ENCODE measurements around the gene ATM.
"Not testable (repeated sequence)": the region's sequence is repeated elsewhere in the genome, so short reads cannot be mapped to it uniquely, and the experiment has no call there.

ATM gene

DNA sequence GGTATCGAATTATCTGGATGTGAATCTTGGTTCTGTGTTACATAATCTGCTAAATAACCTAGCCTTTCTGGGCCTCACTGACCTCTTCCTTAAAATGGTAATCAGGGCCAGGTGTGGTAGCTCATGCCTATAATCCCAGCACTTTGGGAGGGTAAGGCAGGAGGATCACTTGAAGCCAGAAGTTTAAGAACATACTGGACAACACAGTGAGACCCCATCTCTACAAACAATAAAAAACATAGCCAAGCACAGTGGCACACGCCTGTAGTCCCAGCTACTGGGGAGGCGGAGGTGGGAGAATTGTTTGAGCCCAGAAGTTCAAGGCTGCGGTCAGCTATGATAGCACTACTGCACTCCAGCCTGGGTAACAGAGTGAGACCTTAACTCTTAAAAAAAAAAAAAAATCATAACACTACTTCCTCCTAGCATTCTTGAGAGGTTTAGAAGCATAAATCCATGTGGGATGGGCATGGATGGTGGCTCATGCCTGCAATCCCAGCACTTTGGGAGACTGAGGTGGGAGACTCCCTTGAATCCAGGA is 171.9 kb downstream of the ATM start:
- no peak for DNase-seq

DNA sequence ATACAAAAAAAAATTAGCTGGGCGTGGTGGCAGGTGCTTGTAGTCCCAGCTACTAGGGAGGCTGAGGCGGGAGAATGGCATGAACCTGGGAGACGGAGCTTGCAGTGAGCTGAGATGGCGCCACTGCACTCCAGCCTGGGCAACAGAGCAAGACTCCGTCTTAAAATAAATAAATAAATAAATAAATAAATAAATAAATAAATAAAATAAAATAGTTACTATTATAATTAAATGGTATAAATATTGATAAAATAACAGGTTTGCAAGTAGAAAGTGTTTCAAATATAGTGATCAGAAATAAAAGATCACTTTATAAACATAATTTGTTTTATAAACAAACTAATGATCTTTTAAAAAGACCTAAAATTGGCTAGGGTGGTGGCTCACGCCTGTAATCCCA is 173.8 kb downstream of the ATM start:
- not testable (repeated sequence) for DNase-seq

DNA sequence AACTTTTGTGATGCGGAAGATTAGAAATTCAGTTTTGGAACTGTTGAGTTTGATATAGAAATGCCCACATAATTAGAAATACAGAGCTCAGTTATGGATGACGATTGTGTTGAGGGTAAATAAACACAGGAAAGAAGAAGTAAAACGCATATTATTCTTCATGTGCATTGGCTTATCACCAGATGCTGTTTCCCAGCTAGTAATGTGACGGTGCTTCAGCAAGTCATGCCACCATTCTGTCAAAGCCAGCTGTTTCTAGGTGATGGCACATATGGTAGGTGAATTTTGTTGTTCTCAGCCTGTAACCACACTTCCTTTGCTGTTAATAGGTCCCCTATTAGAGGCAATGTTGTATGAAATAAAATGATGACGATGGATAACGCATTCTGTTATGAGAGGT is 175.6 kb downstream of the ATM start:
- no peak for DNase-seq

DNA sequence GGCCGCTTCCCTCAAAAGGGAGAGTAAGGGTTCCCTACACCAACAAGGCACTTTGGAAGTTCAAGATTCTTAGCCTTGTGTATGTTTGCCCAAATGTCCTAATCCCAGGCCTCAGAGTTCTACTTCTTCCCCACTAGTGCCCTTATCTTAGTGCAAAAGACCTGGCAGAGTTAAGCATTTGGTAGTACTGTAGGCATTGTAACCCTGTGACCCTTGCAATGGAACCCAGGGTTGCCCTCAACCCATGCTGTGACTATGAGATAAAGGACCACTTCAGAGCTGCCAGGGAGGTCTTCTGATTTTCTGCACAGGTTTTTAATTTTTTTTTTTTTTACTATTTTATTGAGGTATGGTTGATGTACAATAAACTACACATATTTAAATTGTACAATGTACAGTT is 179.4 kb downstream of the ATM start:
- no peak for DNase-seq

DNA sequence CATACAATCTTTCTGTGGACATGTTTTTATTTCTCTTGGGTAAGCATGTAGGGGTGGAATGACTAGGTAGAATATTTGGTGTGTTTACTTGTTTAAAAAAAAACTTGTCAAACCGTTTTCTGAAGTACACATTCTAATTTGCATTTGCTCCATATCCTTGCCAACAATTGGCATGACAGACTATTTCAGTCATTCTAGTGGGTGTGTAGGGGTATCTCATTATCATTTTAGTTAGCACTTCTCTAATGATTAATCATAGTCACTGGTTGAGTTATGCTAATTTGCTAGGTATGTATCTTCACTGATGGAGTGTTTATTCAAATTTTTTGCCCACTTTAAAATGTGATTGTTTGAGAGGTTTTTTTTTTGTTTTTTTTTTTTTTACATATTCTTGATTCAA is 180.2 kb downstream of the ATM start:
- no peak for DNase-seq

DNA sequence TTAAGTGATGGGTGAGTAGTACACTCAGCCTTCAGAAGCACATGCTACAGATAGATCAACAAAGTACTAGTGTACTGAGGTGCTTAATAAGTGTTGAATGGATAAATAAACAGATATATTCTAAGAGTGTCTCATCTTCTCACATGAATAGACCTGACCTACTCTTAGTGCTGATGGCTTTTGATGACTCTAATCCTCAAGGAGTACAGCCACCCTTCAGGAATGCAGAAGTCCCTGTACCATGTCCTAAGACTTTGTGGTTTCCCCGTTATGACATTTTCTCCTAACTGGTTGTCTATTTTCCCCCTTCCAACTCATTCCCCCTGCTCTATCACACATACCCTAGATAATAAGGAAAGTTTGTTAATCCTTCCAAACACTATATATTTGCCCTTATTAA is 182.8 kb downstream of the ATM start:
- DNase-seq: no peak

DNA sequence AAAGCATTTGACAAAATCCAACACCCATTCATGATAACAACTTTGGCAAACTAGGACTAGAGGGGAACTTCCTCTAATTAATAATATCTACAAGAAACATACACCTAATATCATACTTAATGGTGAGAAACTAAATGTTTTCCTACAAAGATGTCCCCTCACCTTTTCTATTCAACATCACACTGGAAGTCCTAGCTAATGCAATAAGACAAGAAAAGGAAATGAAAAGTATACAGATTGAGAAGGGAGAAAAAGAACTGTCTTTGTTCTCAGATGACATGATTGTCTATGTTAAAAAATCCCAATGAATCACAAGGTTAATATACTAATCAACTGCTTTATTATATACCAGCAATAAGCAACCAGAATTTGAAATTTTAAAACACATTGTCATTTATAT is 192.1 kb downstream of the ATM start:
- DNase-seq: no peak

DNA sequence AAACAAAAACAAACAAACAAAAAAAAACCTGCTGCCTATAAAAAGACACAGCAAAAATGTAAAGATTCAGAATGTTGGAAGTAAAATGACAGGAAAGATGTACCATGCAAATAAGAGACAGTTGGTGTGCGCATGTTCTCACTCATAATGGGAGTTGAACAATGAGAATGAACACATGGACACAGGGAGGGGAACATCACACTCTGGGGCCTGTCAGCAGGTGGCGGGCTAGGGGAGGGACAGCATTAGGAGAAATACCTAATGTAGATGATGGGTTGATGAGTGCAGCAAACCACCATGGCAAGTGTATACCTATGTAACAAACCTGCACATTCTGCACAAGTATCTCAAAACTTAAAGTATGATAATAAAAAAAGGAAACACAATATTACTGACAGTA is 194.7 kb downstream of the ATM start:
- DNase-seq: peak; percentile 14 to 23

Data from activated CD4-positive, alpha-beta T cell treated with anti-CD3 and anti-CD28 coated beads, Interleukin-2, amount 50 U/mL, for 48 hours (primary cell).